Measurements from ENCODE around the gene PLPP2.

GRCh38 chr19:269241-269640, 22.0 kb downstream of the PLPP2 start:
- TF ChIP-seq CTCF (IDR thresholded peaks at IDR 0.05): no peak
- TF ChIP-seq EP300 (IDR thresholded peaks at IDR 0.05): no peak

Data from upper lobe of left lung (tissue), 4 donors.